Keratinocyte (primary cell): ENCODE measurements around the gene PHLPP1. TPM values are rescaled to one million over a fixed set of nuclear protein-coding genes. Genes with fewer than 3 reads are reported as not detected.

Source experiments
- DNase-seq: peaks from one replicate; pipeline ENCODE4 v3.0.0-alpha.2; 2011; ENCODE audit warnings: low read depth, missing footprints, low spot score
- FAIRE-seq: peaks from 2 replicates; lab custom pipeline; 2011; peaks lifted over from hg19 to GRCh38; lab: Jason Lieb, UNC
- H2AFZ ChIP-seq: 2 replicates; pipeline ENCODE4 v1.6.0; 2012; ENCODE audit warnings: low read length, control low read depth, inconsistent platforms; ENCODE audit not compliant: control insufficient read depth
- H3K27ac ChIP-seq: 2 replicates; pipeline ENCODE4 v1.5.1; 2011; ENCODE audit warnings: low read length; ENCODE audit not compliant: control insufficient read depth, insufficient read depth
- H3K27me3 ChIP-seq: 3 replicates; pipeline ENCODE4 v1.6.0; 2011; ENCODE audit warnings: low read length; ENCODE audit not compliant: control insufficient read depth, insufficient read depth; ENCODE audit errors: extremely low read depth
- H3K36me3 ChIP-seq, 2 experiments: 2 replicates in 1 of 2; 3 replicates in 1 of 2; pipeline ENCODE4 v1.5.1; 2011; ENCODE audit warnings: low read length in 2 of 2, mild to moderate bottlenecking in 1 of 2; ENCODE audit not compliant: control insufficient read depth in 2 of 2, insufficient read depth in 2 of 2; ENCODE audit errors: extremely low read depth in 1 of 2
- H3K4me1 ChIP-seq: 3 replicates; pipeline ENCODE4 v1.5.1; 2011; ENCODE audit warnings: low read length; ENCODE audit not compliant: control insufficient read depth, insufficient read depth; ENCODE audit errors: extremely low read depth
- H3K4me2 ChIP-seq: 3 replicates; pipeline ENCODE4 v1.6.0; 2011; ENCODE audit warnings: low read depth, low read length; ENCODE audit not compliant: control insufficient read depth, insufficient read depth; ENCODE audit errors: extremely low read depth
- H3K4me3 ChIP-seq, 3 experiments: fragments of 200-600 bp in 1 of 3; sonication (generic) in 1 of 3; 2 replicates in 2 of 3; 3 replicates in 1 of 3; pipeline ENCODE4 v1.5.1; 2011 to 2016; ENCODE audit warnings: low read length in 3 of 3, mild to moderate bottlenecking in 3 of 3, control low read depth in 2 of 3, inconsistent platforms in 1 of 3, low read depth in 1 of 3, mixed read lengths in 1 of 3, mixed run types in 1 of 3, moderate library complexity in 1 of 3; ENCODE audit not compliant: control insufficient read depth in 2 of 3, insufficient read depth in 2 of 3; ENCODE audit errors: extremely low read depth in 1 of 3
- H3K79me2 ChIP-seq: 2 replicates; pipeline ENCODE4 v1.6.0; 2012; ENCODE audit warnings: low read length; ENCODE audit not compliant: control insufficient read depth, insufficient read depth
- H3K9ac ChIP-seq: 3 replicates; pipeline ENCODE4 v1.6.0; 2011; ENCODE audit warnings: low read length; ENCODE audit not compliant: control insufficient read depth, insufficient read depth; ENCODE audit errors: extremely low read depth
- H3K9me1 ChIP-seq: 3 replicates; pipeline ENCODE4 v1.6.0; 2011; ENCODE audit warnings: low read length; ENCODE audit not compliant: control insufficient read depth, insufficient read depth; ENCODE audit errors: extremely low read depth
- H3K9me3 ChIP-seq: 2 replicates; pipeline ENCODE4 v1.5.1; 2012; ENCODE audit warnings: low read depth, low read length; ENCODE audit not compliant: control insufficient read depth
- H4K20me1 ChIP-seq: 3 replicates; pipeline ENCODE4 v1.6.0; 2011; ENCODE audit warnings: low read length; ENCODE audit not compliant: control insufficient read depth, insufficient read depth; ENCODE audit errors: extremely low read depth
- CTCF ChIP-seq, 3 experiments: IDR thresholded peaks in 1 of 3; conservative IDR thresholded peaks in 1 of 3; optimal IDR thresholded peaks in 1 of 3; 2 replicates in 2 of 3; 3 replicates in 1 of 3; pipeline versions ENCODE3 to v1.5.1; 2011; ENCODE audit warnings: low read length in 3 of 3, mild to moderate bottlenecking in 3 of 3, moderate library complexity in 2 of 3, control low read depth in 1 of 3, inconsistent platforms in 1 of 3; ENCODE audit not compliant: insufficient read depth in 2 of 3; ENCODE audit errors: extremely low read depth in 1 of 3
- EZH2 ChIP-seq: IDR thresholded peaks from one replicate; pipeline ENCODE4 v1.6.1; 2012; ENCODE audit warnings: inconsistent platforms, mild to moderate bottlenecking, low read length, moderate library complexity
- dilution Hi-C: fragments of 300-500 bp; cut with MboI; formaldehyde crosslinking; loops from one replicate; pipeline ENCODE4 v1.7.0; 2020; ENCODE audit warnings: low sequenced_read_pairs; ENCODE audit not compliant: extremely low pct_ligation_motif_present
- polyA plus RNA-seq, 5 experiments: library from polyadenylated mRNA; depleted of rRNA in 3 of 5; stranded (reverse) in 3 of 5; stranded (forward) in 1 of 5; unstranded in 1 of 5; fragments of >200 nt; gene quantifications; 1 replicate in 1 of 5; 2 replicates in 3 of 5; 3 replicates in 1 of 5; pipeline versions ENCODE4 v1.2.1 to v1.2.3, GENCODE V29; 2011 to 2012; ENCODE audit warnings: missing spikeins in 2 of 5, low read depth in 1 of 5, low replicate concordance in 1 of 5

The PHLPP1 gene
- polyA plus RNA-seq, 1 donor (not counting 4 experiments of a cell fraction or from before 2014, with no cell fraction given) = 8.4 TPM

GRCh38 chr18:62988471-62988870, 273.1 kb downstream of the PHLPP1 start:
- Histone ChIP-seq H3K9ac (no peak overlapping the region), H3K4me1 (no peaks in the 10 kb centered on the region), H4K20me1 (no peaks in the 10 kb centered on the region), H2AFZ (no peak overlapping the region), H3K4me2 (no peak overlapping the region), H3K9me1 (no peaks in the 10 kb centered on the region), H3K27me3 (peaks cover 3% of the 10 kb centered on the region), H3K36me3 (no peaks in the 10 kb centered on the region), H3K4me3 (no peak overlapping the region), H3K9me3 (no peaks in the 10 kb centered on the region), H3K27ac (no peak overlapping the region), H3K79me2 (no peaks in the 10 kb centered on the region)
- dilution Hi-C loops = no loop called here
- DNase-seq = no peak
- FAIRE-seq = no peak
- TF ChIP-seq EZH2 = no peak
- no peak for TF ChIP-seq CTCF (optimal IDR thresholded peaks at IDR 0.05 in 1 of 3, IDR thresholded peaks at IDR 0.05 in 1 of 3, conservative IDR thresholded peaks at IDR 0.05 in 1 of 3; ENCODE audit: extremely low read depth in 1 of 3, insufficient read depth in 2 of 3, low read length in 3 of 3)

GRCh38 chr18:62989195-62989594, 273.9 kb downstream of the PHLPP1 start:
- TF ChIP-seq EZH2 = no peak
- no peak for TF ChIP-seq CTCF (optimal IDR thresholded peaks at IDR 0.05 in 1 of 3, IDR thresholded peaks at IDR 0.05 in 1 of 3, conservative IDR thresholded peaks at IDR 0.05 in 1 of 3; ENCODE audit: extremely low read depth in 1 of 3, insufficient read depth in 2 of 3, low read length in 3 of 3)
- no peak overlapping the region for H3K9ac ChIP-seq

More at GRCh38 chr18:62989195-62989594, 273.9 kb downstream of the PHLPP1 start:
- Histone ChIP-seq H3K9me1 (no peaks in the 10 kb centered on the region), H3K4me3 (no peak overlapping the region), H2AFZ (no peak overlapping the region), H3K9me3 (no peaks in the 10 kb centered on the region), H4K20me1 (no peaks in the 10 kb centered on the region), H3K4me2 (no peak overlapping the region), H3K79me2 (no peaks in the 10 kb centered on the region), H3K27ac (no peak overlapping the region), H3K36me3 (no peaks in the 10 kb centered on the region), H3K4me1 (no peaks in the 10 kb centered on the region), H3K27me3 (peaks cover 3% of the 10 kb centered on the region)
- DNase-seq (no peak), FAIRE-seq (no peak)
- dilution Hi-C loops = no loop called here
